SJSA1 (cell line): ENCODE measurements around the gene CCDC85A. TPM values are rescaled to one million over a fixed set of nuclear protein-coding genes. Genes with fewer than 3 reads are reported as not detected.
"Not testable (repeated sequence)": the region's sequence is repeated elsewhere in the genome, so short reads cannot be mapped to it uniquely, and the experiment has no call there.

Experiments used
- DNase-seq, 2 experiments: peaks; one replicate each; pipeline ENCODE4 v3.0.0-alpha.2; 2015 to 2020; ENCODE audit warnings: low spot score in 2 of 2, low read depth in 1 of 2
- H3K27ac ChIP-seq: fragments of 250-450 bp; sonication (Bioruptor Pico); 2 replicates; pipeline ENCODE4 v1.5.1; 2020; ENCODE audit warnings: mild to moderate bottlenecking, moderate library complexity
- H3K27me3 ChIP-seq: fragments of 250-450 bp; sonication (Bioruptor Pico); replicated peaks from 2 replicates; pipeline ENCODE4 v1.5.1; 2020; ENCODE audit warnings: mild to moderate bottlenecking, moderate library complexity
- H3K36me3 ChIP-seq: fragments of 250-450 bp; sonication (Bioruptor Pico); 2 replicates; pipeline ENCODE4 v1.5.1; 2020; ENCODE audit warnings: mild to moderate bottlenecking
- H3K4me1 ChIP-seq: fragments of 250-450 bp; sonication (Bioruptor Pico); replicated peaks from 2 replicates; pipeline ENCODE4 v1.6.1; 2021; ENCODE audit warnings: mild to moderate bottlenecking
- H3K4me3 ChIP-seq: fragments of 250-450 bp; sonication (Bioruptor Pico); 2 replicates; pipeline ENCODE4 v1.5.1; 2020; ENCODE audit warnings: mild to moderate bottlenecking
- H3K9me3 ChIP-seq: fragments of 250-450 bp; sonication (Bioruptor Pico); replicated peaks from 2 replicates; pipeline ENCODE4 v1.5.1; 2020; ENCODE audit warnings: mild to moderate bottlenecking
- total RNA-seq: library from RNA; depleted of rRNA; stranded (reverse); fragments of >200 nt; shearing (Covaris generic); gene quantifications from 2 replicates; pipeline ENCODE4 v1.2.3, GENCODE V29; 2014; rRNA removed

The CCDC85A gene
- total RNA-seq, result 0.06 and 0.37 TPM in 2 replicates

DNA sequence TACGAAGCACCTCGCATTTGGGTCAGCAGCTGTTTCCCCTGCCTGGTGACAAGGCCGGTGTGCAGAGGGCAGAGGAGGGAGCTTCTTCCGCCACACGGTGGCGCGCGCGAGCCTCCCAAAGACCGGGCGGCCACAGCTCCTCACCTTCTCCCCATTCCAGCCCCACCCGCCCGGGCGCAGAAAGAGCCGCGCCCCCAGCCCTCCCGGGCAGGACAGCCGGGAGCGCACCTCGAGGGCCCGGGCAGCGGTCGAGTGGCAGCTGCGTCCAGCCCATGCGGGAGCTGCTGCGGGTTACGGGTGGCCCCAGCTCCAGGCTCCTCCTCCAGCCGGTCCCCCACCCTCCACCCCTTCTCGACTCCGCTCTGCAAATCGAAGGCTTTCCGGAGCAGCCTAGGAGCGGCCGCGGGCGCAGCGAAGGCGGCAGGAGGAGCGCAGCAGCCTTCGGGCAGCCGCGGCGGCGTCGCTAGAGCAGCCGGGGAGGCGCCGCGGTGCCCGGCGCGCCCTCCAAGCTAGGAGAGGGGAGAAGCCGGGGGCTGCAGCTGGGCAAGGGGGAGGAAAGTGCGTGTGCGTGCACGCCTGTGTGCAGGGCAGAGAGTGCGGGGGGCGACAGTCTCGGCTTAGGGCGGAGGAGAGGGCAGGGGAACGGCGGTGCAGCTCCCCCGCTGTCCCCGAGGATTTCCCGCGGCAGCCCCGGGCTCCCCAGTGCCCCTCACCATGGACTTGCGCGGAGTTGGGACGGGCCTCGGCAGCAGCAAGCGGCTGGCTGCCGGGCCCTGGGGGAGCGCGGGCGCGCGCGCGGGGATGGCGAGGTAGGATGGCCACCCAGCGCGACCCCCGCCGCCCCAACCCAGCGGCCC is at the start of gene CCDC85A:
Gene CCDC85A (plus strand): TSS at position 348 of the 857 bp plus-strand sequence. CDS start 635 bp downstream, outside the sequence.
- Histone ChIP-seq H3K27ac (no peak within 1 kb of the TSS), H3K9me3 (no peaks in the 10 kb centered on the region), H3K36me3 (no peaks in the 10 kb centered on the region), H3K27me3 (peaks cover 41% of the 10 kb centered on the region), H3K4me3 (peak within 1 kb of the TSS; percentile 40), H3K4me1 (peaks cover 18% of the 10 kb centered on the region)
- DNase-seq, result peak; percentile 82 to 84

DNA sequence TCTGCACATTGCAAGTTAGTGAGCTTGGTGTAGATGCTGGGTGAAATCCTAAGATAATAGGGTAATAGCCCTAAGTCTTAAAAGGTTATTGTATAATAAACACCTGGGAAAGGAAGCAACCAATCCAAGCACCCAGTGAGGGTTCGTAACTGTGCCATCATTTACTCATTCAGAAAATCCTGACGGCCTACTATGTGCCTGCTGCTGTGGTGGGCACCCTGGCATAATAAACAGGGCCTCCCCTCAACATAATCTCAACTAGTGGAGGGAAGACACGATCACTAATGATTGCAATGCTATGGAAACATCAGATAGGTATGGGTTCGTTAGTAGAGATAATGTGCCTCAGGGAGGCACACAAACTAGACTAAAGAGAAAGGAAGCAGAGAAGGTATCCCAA is 48.9 kb upstream of the CCDC85A start:
- DNase-seq, result no peak
- H3K27ac ChIP-seq, result no peak overlapping the region
- H3K4me1 ChIP-seq, result no peaks in the 10 kb centered on the region
- no peaks in the 10 kb centered on the region for H3K27me3 ChIP-seq
- no peak overlapping the region for H3K4me3 ChIP-seq
- H3K9me3 ChIP-seq, result no peaks in the 10 kb centered on the region
- no peaks in the 10 kb centered on the region for H3K36me3 ChIP-seq

DNA sequence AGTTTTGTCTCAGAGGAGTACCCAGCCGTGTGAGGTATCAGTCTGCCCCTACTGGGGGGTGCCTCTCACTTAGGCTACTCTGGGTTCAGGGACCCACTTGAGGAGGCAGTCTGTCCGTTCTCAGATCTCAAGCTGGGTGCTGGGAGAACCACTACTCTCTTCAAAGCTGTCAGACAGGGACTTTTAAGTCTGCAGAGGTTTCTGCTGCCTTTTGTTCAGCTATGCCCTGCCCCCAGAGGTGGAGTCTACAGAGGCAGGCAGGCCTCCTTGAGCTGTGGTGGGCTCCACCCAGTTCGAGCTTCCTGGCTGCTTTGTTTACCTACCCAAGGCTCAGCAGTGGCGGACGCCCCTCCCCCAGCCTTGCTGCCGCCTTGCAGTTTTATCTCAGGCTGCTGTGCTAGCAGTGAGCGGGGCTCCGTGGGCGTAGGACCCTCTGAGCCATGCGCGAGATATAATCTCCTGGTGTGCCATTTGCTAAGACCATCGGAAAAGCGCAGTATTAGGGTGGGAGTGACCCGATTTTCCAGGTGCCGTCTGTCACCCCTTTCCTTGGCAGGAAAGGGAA is 41.2 kb upstream of the CCDC85A start:
- not testable (repeated sequence) for H3K4me3 ChIP-seq, H3K9me3 ChIP-seq, H3K4me1 ChIP-seq, DNase-seq, H3K27me3 ChIP-seq, H3K36me3 ChIP-seq, H3K27ac ChIP-seq

DNA sequence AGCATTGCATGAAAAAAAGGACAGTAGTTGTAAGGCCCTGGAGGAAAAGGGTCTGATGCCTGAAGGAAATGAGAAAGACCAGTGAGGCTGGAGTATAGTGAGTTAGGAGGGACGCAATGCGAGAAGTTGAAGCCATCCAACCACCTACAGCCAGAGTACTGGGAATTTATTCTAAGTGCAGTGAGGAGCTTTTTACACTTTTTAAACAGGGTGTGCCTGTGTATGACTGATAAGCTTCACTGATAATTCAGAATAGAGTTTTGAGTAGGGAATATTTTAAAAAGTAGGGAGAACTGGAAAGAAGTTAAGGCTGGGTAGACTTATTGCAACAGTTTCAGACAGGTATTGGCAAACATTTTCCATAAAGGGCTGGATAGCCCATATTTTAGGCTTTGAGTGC is 35.9 kb upstream of the CCDC85A start:
- no peaks in the 10 kb centered on the region for H3K4me1 ChIP-seq
- H3K27ac ChIP-seq, result no peak overlapping the region
- DNase-seq, result no peak
- H3K9me3 ChIP-seq, result no peaks in the 10 kb centered on the region
- no peaks in the 10 kb centered on the region for H3K27me3 ChIP-seq
- no peaks in the 10 kb centered on the region for H3K36me3 ChIP-seq
- no peak overlapping the region for H3K4me3 ChIP-seq

DNA sequence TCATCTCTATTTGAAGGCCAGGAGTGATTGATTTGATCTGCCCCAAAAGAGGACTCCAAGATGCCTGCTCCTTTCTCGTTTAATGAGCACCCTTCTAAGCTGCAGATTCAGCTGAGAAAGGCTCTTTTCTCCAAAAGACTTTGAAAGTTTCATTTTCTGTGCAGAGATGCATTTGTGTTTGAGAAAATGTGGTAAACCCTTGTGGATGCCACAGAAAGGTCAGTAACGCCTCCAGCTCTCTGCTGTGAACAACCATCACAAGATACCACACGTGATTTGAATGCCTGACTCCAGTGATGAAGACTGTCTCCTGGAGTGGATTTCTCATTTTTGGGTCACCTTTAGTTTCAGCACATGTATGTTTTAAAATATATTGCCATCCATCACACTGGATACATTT is 35.0 kb upstream of the CCDC85A start:
- Histone ChIP-seq H3K36me3 (no peaks in the 10 kb centered on the region), H3K27me3 (no peaks in the 10 kb centered on the region), H3K9me3 (no peaks in the 10 kb centered on the region), H3K4me3 (no peak overlapping the region), H3K4me1 (no peaks in the 10 kb centered on the region), H3K27ac (no peak overlapping the region)
- no peak for DNase-seq

DNA sequence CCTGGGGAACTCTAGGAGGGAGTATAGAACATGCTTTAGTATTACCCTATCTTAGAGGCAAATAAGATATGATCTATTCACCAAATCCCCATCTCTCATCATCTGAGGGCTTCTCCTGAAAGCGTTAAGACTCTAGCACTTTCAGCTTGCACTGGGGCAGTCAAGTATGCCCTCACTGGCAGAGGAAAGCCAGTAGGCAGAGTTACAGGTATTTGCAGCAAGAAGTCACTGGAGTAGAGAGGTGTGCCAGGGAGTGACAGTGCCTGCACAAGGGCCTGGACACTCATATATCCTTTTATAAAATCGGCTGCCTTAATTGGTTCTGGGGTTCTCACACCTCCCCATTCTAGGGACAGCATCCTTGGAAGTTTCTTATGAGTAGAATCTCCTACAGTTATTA is 31.9 kb upstream of the CCDC85A start:
- Histone ChIP-seq H3K9me3 (no peaks in the 10 kb centered on the region), H3K27me3 (no peaks in the 10 kb centered on the region; the same call in 1 of the 2 replicates), H3K36me3 (no peaks in the 10 kb centered on the region), H3K4me3 (no peak overlapping the region), H3K27ac (no peak overlapping the region), H3K4me1 (no peaks in the 10 kb centered on the region)
- no peak for DNase-seq

DNA sequence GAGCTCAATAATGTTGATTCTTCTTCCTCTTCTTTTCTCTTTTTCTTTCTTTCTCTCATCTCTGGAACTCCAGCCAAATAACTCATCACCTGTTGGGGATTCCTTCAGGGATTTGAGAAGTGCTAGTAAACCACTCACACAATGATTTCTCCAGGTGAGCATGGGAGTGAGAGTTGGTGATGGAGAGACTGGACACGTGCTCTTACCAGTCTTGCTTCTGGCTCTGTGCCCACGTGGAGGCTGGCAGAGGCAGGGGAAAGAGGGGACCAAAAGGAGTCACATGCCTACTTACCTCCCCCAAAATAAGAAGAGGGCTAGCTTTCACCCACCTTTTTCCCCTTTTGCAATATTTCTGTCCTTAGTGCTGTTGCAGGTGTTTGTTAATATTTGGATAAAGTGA is 28.6 kb upstream of the CCDC85A start:
- H3K4me3 ChIP-seq, result no peak overlapping the region
- no peaks in the 10 kb centered on the region; the same call in 1 of the 2 replicates for H3K27me3 ChIP-seq
- H3K4me1 ChIP-seq, result no peaks in the 10 kb centered on the region
- no peak overlapping the region for H3K27ac ChIP-seq
- H3K9me3 ChIP-seq, result no peaks in the 10 kb centered on the region
- H3K36me3 ChIP-seq, result no peaks in the 10 kb centered on the region
- no peak for DNase-seq

DNA sequence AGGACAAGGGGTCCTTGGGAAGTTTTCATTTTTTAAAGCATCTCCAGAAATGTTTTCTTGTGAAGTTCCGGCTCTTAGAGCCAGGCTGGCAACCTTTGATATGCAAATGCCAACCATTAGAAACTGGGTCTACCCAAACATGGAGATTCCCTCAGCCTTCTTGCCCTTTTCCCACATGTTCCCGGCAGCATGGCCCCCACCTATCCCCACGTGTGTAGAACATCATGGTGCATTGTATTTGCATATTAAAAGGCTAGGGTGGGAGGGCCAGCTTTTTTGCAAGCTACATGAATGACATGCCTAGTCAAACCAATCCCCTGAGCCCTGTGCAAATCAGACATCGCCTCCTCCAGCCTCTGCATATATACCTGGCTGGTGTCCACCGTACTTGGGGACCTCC is 23.9 kb upstream of the CCDC85A start:
- not testable (repeated sequence) for H3K9me3 ChIP-seq, H3K4me3 ChIP-seq, H3K27me3 ChIP-seq, DNase-seq, H3K27ac ChIP-seq, H3K36me3 ChIP-seq, H3K4me1 ChIP-seq

DNA sequence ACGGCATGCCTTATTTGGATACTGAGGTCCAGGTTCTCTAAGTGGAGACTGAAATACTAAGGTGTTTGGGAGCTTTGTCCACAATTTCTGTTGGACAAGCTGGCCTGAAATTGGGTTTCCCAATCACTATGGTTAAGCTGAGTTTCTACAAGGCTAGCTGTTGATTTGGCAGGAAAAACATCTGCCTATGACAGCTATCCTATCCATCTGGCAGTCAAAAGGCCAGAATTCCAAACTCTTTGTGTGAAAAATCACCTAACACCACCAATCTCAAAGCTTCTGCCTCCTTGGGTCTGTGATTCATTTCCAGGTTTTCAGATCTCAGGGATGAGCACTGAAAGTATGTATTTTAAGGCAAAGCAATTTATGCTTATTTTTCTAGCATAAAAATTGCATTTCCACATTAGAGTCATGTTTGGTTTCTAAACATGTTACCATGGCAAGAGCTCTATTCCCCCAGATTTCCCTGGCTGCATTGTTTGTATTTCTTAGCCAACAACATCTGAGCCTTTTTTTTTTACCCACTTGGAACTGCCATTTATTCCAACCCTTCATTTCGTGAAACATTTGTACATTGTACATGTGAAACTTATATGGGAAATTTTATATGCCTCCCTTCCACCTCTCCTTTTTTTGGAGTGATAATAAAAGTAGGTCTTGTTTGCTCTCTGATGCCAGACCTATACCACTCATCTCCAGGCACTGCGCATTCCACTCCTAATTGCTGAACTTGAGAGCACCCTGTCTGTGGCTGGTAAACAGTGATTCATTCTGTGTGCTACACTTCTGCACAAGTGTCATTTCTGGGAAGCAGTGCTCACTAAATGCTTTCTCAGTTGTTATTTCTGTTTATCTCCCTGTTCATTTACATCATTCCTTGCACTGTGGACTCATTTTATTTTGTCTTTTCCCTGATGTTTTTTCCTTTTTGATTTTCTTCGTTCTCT is 15.9 kb upstream of the CCDC85A start:
- DNase-seq, result no peak
- no peaks in the 10 kb centered on the region for H3K4me1 ChIP-seq
- H3K27ac ChIP-seq, result no peak overlapping the region
- H3K36me3 ChIP-seq, result no peaks in the 10 kb centered on the region
- H3K9me3 ChIP-seq, result no peaks in the 10 kb centered on the region
- H3K4me3 ChIP-seq, result no peak overlapping the region
- H3K27me3 ChIP-seq, result no peaks in the 10 kb centered on the region; the same call in 1 of the 2 replicates

DNA sequence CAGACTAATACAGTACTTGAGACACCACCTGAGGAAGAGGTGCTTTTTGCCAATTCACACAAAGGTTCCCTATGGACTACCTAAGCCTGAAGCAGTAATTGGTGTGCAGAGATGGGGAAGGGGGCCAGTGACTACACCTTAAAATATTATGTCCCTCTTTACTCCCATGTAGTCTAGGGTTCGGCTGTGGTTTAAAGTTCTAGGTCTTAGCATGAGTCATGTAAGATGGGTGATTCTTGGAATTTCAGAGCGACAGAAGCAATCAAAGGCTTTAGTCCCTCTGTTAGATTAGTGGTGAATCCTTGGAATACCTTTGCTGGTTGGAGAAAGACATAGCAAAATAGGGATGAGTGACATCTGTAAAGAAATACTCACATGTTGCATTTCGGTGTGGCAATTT is 14.3 kb upstream of the CCDC85A start:
- Histone ChIP-seq H3K4me1 (no peaks in the 10 kb centered on the region), H3K9me3 (no peaks in the 10 kb centered on the region), H3K36me3 (no peaks in the 10 kb centered on the region), H3K4me3 (no peak overlapping the region), H3K27me3 (no peaks in the 10 kb centered on the region; the same call in 1 of the 2 replicates), H3K27ac (no peak overlapping the region)
- no peak for DNase-seq

DNA sequence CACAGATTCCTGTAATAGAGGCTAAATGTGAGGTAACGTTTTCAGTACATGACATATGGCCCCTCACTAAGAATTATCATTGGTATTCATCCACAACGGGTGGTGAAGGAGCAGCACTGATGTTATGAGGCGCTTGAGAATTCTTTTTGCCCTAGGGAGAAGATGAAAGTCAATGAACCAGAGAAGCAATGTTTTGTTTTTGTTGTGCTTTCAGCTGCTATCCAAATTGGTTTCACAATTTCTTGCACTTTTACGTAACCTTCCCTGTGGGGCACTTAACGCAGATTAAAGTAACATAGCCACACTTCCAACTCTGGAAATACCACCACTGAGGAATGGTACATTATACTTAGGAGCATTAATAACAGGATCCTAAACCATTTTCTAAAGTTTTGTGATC is 13.3 kb upstream of the CCDC85A start:
- Histone ChIP-seq H3K27ac (no peak overlapping the region), H3K27me3 (no peaks in the 10 kb centered on the region; the same call in 1 of the 2 replicates), H3K36me3 (no peaks in the 10 kb centered on the region), H3K9me3 (no peaks in the 10 kb centered on the region), H3K4me3 (no peak overlapping the region), H3K4me1 (no peaks in the 10 kb centered on the region)
- DNase-seq, result no peak

DNA sequence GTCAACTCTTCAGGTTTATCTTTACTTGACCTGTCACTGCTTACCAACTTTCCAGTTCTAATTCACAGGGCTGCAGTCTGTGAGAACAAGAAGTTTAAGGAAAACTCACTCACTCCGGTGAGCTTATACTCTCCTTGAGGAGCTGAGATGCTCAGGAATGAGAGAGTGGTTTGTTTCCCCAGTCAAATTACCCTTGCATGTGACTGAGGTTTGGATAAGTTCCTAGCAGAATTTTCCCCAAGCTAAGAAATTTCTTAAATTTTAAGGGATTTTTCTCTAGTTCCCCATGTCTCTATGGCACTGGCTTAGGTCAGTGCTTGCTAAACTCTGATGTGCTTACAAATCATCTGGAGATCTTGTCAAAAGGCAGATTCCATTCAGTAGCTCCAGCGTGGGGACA is 12.8 kb upstream of the CCDC85A start:
- no peak overlapping the region for H3K27ac ChIP-seq
- no peaks in the 10 kb centered on the region; the same call in 1 of the 2 replicates for H3K27me3 ChIP-seq
- H3K36me3 ChIP-seq, result no peaks in the 10 kb centered on the region
- H3K4me1 ChIP-seq, result no peaks in the 10 kb centered on the region
- no peaks in the 10 kb centered on the region for H3K9me3 ChIP-seq
- no peak overlapping the region for H3K4me3 ChIP-seq
- no peak for DNase-seq

DNA sequence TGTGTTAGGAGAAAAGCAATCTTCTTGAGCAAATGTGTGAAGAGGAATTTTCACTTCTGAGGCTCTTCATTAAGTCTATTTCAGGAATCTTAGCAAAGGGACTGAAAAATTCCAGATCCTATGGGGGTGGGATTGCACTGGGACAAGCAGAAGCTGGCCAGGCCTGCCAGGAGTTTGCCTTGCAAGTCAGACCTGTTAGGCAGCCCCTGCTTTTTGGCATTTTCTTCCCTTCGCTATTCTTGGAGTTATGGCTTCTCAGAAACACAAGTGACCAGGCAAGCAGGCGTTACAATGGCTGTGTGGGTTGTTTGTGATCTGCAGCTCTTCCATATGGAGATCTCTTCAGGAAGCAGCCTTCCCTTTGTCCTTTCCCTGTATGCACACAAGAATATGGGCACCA is 8.0 kb upstream of the CCDC85A start:
- Histone ChIP-seq H3K27me3 (peaks cover 19% of the 10 kb centered on the region), H3K27ac (no peak overlapping the region), H3K4me3 (no peak overlapping the region), H3K9me3 (no peaks in the 10 kb centered on the region), H3K36me3 (no peaks in the 10 kb centered on the region), H3K4me1 (no peaks in the 10 kb centered on the region)
- no peak for DNase-seq
